ENCODE results near the gene USF2.

USF2 gene

GRCh38 chr19:35265126-35265899 is 3.4 kb upstream of the USF2 start:
- no peak for DNase-seq (ENCODE audit: low spot score)

- no peak for DNase-seq (ENCODE audit: low spot score)
These were observed 2.8 kb upstream of the USF2 start for GRCh38 chr19:35265900-35266519.

- DNase-seq (ENCODE audit: low spot score) = no peak
These were observed 2.0 kb upstream of the USF2 start for GRCh38 chr19:35266520-35267352.

GRCh38 chr19:35267353-35267817 is 1.4 kb upstream of the USF2 start:
- peak; percentile 27 for DNase-seq (ENCODE audit: low spot score)

- peak; percentile 69 for DNase-seq (ENCODE audit: low spot score)
These were observed 785 bp upstream of the USF2 start for GRCh38 chr19:35267818-35268535.

- DNase-seq (ENCODE audit: low spot score) = peak; percentile 78
These were observed 816 bp downstream of the USF2 start for GRCh38 chr19:35269438-35270117.

GRCh38 chr19:35270381-35270811 is 1.6 kb downstream of the USF2 start:
- DNase-seq (ENCODE audit: low spot score) = no peak

GRCh38 chr19:35271546-35271945 is 2.8 kb downstream of the USF2 start:
- no peak for DNase-seq (ENCODE audit: low spot score)

- DNase-seq (ENCODE audit: low spot score) = no peak
These were observed 3.5 kb downstream of the USF2 start for GRCh38 chr19:35272122-35272719.

- no peak for DNase-seq (ENCODE audit: low spot score)
These were observed 4.3 kb downstream of the USF2 start for GRCh38 chr19:35272954-35273649.

GRCh38 chr19:35273686-35274259 is 5.0 kb downstream of the USF2 start:
- no peak for DNase-seq (ENCODE audit: low spot score)

GRCh38 chr19:35274323-35274722 is 5.6 kb downstream of the USF2 start:
- DNase-seq (ENCODE audit: low spot score) = no peak

GRCh38 chr19:35276706-35277281 is 8.0 kb downstream of the USF2 start:
- no peak for DNase-seq (ENCODE audit: low spot score)

GRCh38 chr19:35278578-35279284 is 10.0 kb downstream of the USF2 start:
- DNase-seq (ENCODE audit: low spot score) = no peak

GRCh38 chr19:35279374-35279773 is 10.6 kb downstream of the USF2 start:
- no peak for DNase-seq (ENCODE audit: low spot score)

GRCh38 chr19:35279985-35280821 is 11.4 kb downstream of the USF2 start:
- DNase-seq (ENCODE audit: low spot score) = no peak

GRCh38 chr19:35281303-35281702 is 12.5 kb downstream of the USF2 start:
- no peak for DNase-seq (ENCODE audit: low spot score)

All from CD4-positive, alpha-beta T cell treated with Interleukin-2 at 100 ng/mL for 4 hours (primary cell).